ENCODE measurements around the gene LITAFD. TPM values are rescaled to one million over a fixed set of nuclear protein-coding genes. Genes with fewer than 3 reads are reported as not detected.

The LITAFD gene
- total RNA-seq, 1 donor from 2014 or later: not detected

- Histone ChIP-seq H3K27me3 (ENCODE audit: insufficient read depth, low read length) (no peaks in the 10 kb centered on the region), H2AFZ (ENCODE audit: low read depth, low read length) (no peak overlapping the region), H3K4me2 (ENCODE audit: low read length) (no peak overlapping the region), H3K9ac (ENCODE audit: low read length) (peak overlapping the region; percentile 20), H3K9me3 (ENCODE audit: insufficient read depth, low read depth, low read length) (no peaks in the 10 kb centered on the region), H3K4me3 (ENCODE audit: insufficient read depth, low read depth, low read length) (no peak overlapping the region), H3K36me3 (ENCODE audit: insufficient read depth, low read length) (peaks cover 46% of the 10 kb centered on the region), H3K27ac (ENCODE audit: low read depth, low read length) (peak overlapping the region; percentile 14), H3K4me1 (ENCODE audit: insufficient read depth, low read length) (peaks cover 11% of the 10 kb centered on the region), H4K20me1 (ENCODE audit: insufficient read depth, low read length) (peaks cover 79% of the 10 kb centered on the region), H3K79me2 (ENCODE audit: insufficient read depth, low read length) (peaks cover 61% of the 10 kb centered on the region)
- no peak for FAIRE-seq
- Mint-ChIP-seq H3K9me3 (ENCODE audit: unreplicated experiment) (no peaks in the 10 kb centered on the region), H3K27ac (ENCODE audit: unreplicated experiment) (peak overlapping the region; percentile 72), H3K27me3 (ENCODE audit: low read depth, unreplicated experiment) (no peaks in the 10 kb centered on the region), H3K36me3 (ENCODE audit: low read depth, unreplicated experiment) (peaks cover 26% of the 10 kb centered on the region), H3K4me3 (ENCODE audit: unreplicated experiment) (peak overlapping the region; percentile 66), H3K4me1 (ENCODE audit: low read depth, unreplicated experiment) (peaks cover 29% of the 10 kb centered on the region)
- peak; percentile 67 for DNase-seq (ENCODE audit: low read depth)
- no peak for TF ChIP-seq CTCF (IDR thresholded peaks at IDR 0.05; ENCODE audit: insufficient read depth, low read depth, low read length)
- TF ChIP-seq EZH2 (IDR thresholded peaks at IDR 0.05; ENCODE audit: insufficient read depth, low read length): no peak
Observed at GRCh38 chr16:8920645-8921346, 38.6 kb downstream of the LITAFD start.

GRCh38 chr16:8921347-8921984 is 39.3 kb downstream of the LITAFD start:
- no peak overlapping the region for H2AFZ ChIP-seq (ENCODE audit: low read depth, low read length)
- no peaks in the 10 kb centered on the region for H3K9me3 Mint-ChIP-seq (ENCODE audit: unreplicated experiment)
- H3K36me3 Mint-ChIP-seq (ENCODE audit: low read depth, unreplicated experiment): peaks cover 26% of the 10 kb centered on the region
- peak overlapping the region; percentile 66 for H3K4me3 Mint-ChIP-seq (ENCODE audit: unreplicated experiment)
- peaks cover 65% of the 10 kb centered on the region for H3K79me2 ChIP-seq (ENCODE audit: insufficient read depth, low read length)
- peaks cover 78% of the 10 kb centered on the region for H4K20me1 ChIP-seq (ENCODE audit: insufficient read depth, low read length)
- FAIRE-seq (no peak), DNase-seq (ENCODE audit: low read depth) (no peak)
- H3K36me3 ChIP-seq (ENCODE audit: insufficient read depth, low read length): peaks cover 41% of the 10 kb centered on the region
- H3K4me1 ChIP-seq (ENCODE audit: insufficient read depth, low read length): peaks cover 11% of the 10 kb centered on the region
- no peaks in the 10 kb centered on the region for H3K9me3 ChIP-seq (ENCODE audit: insufficient read depth, low read depth, low read length)
- no peak overlapping the region for H3K27ac Mint-ChIP-seq (ENCODE audit: unreplicated experiment)
- H3K4me3 ChIP-seq (ENCODE audit: insufficient read depth, low read depth, low read length): no peak overlapping the region
- H3K27ac ChIP-seq (ENCODE audit: low read depth, low read length): no peak overlapping the region
- H3K9ac ChIP-seq (ENCODE audit: low read length): no peak overlapping the region
- H3K27me3 ChIP-seq (ENCODE audit: insufficient read depth, low read length): no peaks in the 10 kb centered on the region
- H3K27me3 Mint-ChIP-seq (ENCODE audit: low read depth, unreplicated experiment): no peaks in the 10 kb centered on the region
- H3K4me1 Mint-ChIP-seq (ENCODE audit: low read depth, unreplicated experiment): peaks cover 29% of the 10 kb centered on the region
- TF ChIP-seq EZH2 (IDR thresholded peaks at IDR 0.05; ENCODE audit: insufficient read depth, low read length): no peak
- no peak for TF ChIP-seq CTCF (IDR thresholded peaks at IDR 0.05; ENCODE audit: insufficient read depth, low read depth, low read length)
- no peak overlapping the region for H3K4me2 ChIP-seq (ENCODE audit: low read length)

- Mint-ChIP-seq H3K27me3 (ENCODE audit: low read depth, unreplicated experiment) (no peaks in the 10 kb centered on the region), H3K27ac (ENCODE audit: unreplicated experiment) (no peak overlapping the region), H3K4me3 (ENCODE audit: unreplicated experiment) (no peak overlapping the region), H3K36me3 (ENCODE audit: low read depth, unreplicated experiment) (peaks cover 25% of the 10 kb centered on the region), H3K9me3 (ENCODE audit: unreplicated experiment) (no peaks in the 10 kb centered on the region), H3K4me1 (ENCODE audit: low read depth, unreplicated experiment) (peaks cover 29% of the 10 kb centered on the region)
- H4K20me1 ChIP-seq (ENCODE audit: insufficient read depth, low read length): peaks cover 90% of the 10 kb centered on the region
- H3K4me3 ChIP-seq (ENCODE audit: insufficient read depth, low read depth, low read length): no peak overlapping the region
- peaks cover 11% of the 10 kb centered on the region for H3K4me1 ChIP-seq (ENCODE audit: insufficient read depth, low read length)
- no peaks in the 10 kb centered on the region for H3K27me3 ChIP-seq (ENCODE audit: insufficient read depth, low read length)
- no peak overlapping the region for H2AFZ ChIP-seq (ENCODE audit: low read depth, low read length)
- peaks cover 42% of the 10 kb centered on the region for H3K36me3 ChIP-seq (ENCODE audit: insufficient read depth, low read length)
- no peak for DNase-seq (ENCODE audit: low read depth)
- no peak overlapping the region for H3K9ac ChIP-seq (ENCODE audit: low read length)
- no peak for TF ChIP-seq EZH2 (IDR thresholded peaks at IDR 0.05; ENCODE audit: insufficient read depth, low read length)
- TF ChIP-seq CTCF (IDR thresholded peaks at IDR 0.05; ENCODE audit: insufficient read depth, low read depth, low read length): no peak
- peaks cover 80% of the 10 kb centered on the region for H3K79me2 ChIP-seq (ENCODE audit: insufficient read depth, low read length)
- no peak overlapping the region for H3K4me2 ChIP-seq (ENCODE audit: low read length)
- no peaks in the 10 kb centered on the region for H3K9me3 ChIP-seq (ENCODE audit: insufficient read depth, low read depth, low read length)
- H3K27ac ChIP-seq (ENCODE audit: low read depth, low read length): no peak overlapping the region
- FAIRE-seq: no peak
Observed at GRCh38 chr16:8923199-8923598, 41.0 kb downstream of the LITAFD start.

Measured in astrocyte (in vitro differentiated cells and primary cell).